Stomach (tissue), 4 donors: ENCODE measurements around the gene SH3GL1.

Source experiments
- CTCF ChIP-seq, 7 experiments: fragments of 450-650 bp in 4 of 7; fragments of 200-600 bp in 3 of 7; sonication (generic) in 3 of 7; IDR thresholded peaks; one replicate each; pipeline ENCODE4 v1.5.1; 2016 to 2019; ENCODE audit warnings: antibody characterized with exemption in 7 of 7, control low read depth in 2 of 7, mild to moderate bottlenecking in 1 of 7
- EP300 ChIP-seq: sonication (generic); formaldehyde crosslinking; IDR thresholded peaks from one replicate; pipeline ENCODE4 v1.6.1; 2017; ENCODE audit warnings: antibody characterized with exemption
- POLR2A ChIP-seq, 4 donors: fragments of 450-650 bp; IDR thresholded peaks; one replicate each; pipeline ENCODE4 v1.6.1; 2016; ENCODE audit warnings: antibody characterized with exemption in 4 of 4, control low read depth in 2 of 4, mild to moderate bottlenecking in 1 of 4, moderate library complexity in 1 of 4
- POLR2AphosphoS5 ChIP-seq, 3 donors: sonication (generic); formaldehyde crosslinking; IDR thresholded peaks; one replicate each; pipeline ENCODE4 v1.6.1; 2016; ENCODE audit warnings: antibody characterized with exemption in 3 of 3

GRCh38 chr19:4365341-4365740 is 35.0 kb downstream of the SH3GL1 start:
- no peak for TF ChIP-seq CTCF (IDR thresholded peaks at IDR 0.05)
- TF ChIP-seq POLR2A (IDR thresholded peaks at IDR 0.05) = no peak
- TF ChIP-seq EP300 = no peak
- TF ChIP-seq POLR2AphosphoS5 (IDR thresholded peaks at IDR 0.05) = no peak
